K562 (cell line): Measurements from ENCODE around the gene IL10RB. TPM values are rescaled to one million over a fixed set of nuclear protein-coding genes. Genes with fewer than 3 reads are reported as not detected.

Source experiments
- BMI1 ChIP-seq: fragments of 150-350 bp; IDR thresholded peaks from 2 replicates; pipeline ENCODE4 v1.6.1; 2014; ENCODE audit warnings: low read length
- DNMT1 ChIP-seq: fragments of 450-650 bp; IDR thresholded peaks from 2 replicates; pipeline ENCODE4 v1.6.1; 2016; ENCODE audit warnings: antibody characterized with exemption, mild to moderate bottlenecking
- HNRNPH1 ChIP-seq: fragments of 200-400 bp; formaldehyde crosslinking; optimal IDR thresholded peaks from 2 replicates; pipeline ENCODE3; 2017; ENCODE audit warnings: low read depth, mild to moderate bottlenecking, low read length, moderate library complexity
- MCM2 ChIP-seq: fragments of 450-650 bp; IDR thresholded peaks from 2 replicates; pipeline ENCODE4 v1.6.1; 2017; ENCODE audit warnings: low read depth, mild to moderate bottlenecking
- MTA1 ChIP-seq: fragments of 450-650 bp; IDR thresholded peaks from 2 replicates; pipeline ENCODE4 v1.6.1; 2017; ENCODE audit warnings: borderline replicate concordance
- SAFB2 ChIP-seq: fragments of 200-400 bp; formaldehyde crosslinking; IDR thresholded peaks from 2 replicates; pipeline ENCODE4 v1.6.1; 2018; ENCODE audit warnings: borderline replicate concordance, low read length, low read depth, moderate library complexity; ENCODE audit not compliant: severe bottlenecking
- ZNF263 ChIP-seq: sonication (generic); formaldehyde crosslinking; IDR thresholded peaks from 2 replicates; pipeline ENCODE4 v1.8.0; 2022; ENCODE audit warnings: mild to moderate bottlenecking, missing genetic modification reagents, borderline replicate concordance
- ZNF445 ChIP-seq: fragments of 250-450 bp; sonication (Bioruptor Pico); IDR thresholded peaks from 2 replicates; pipeline ENCODE4 v1.4.0; 2020; ENCODE audit warnings: low read depth, mild to moderate bottlenecking, moderate library complexity
- polyA plus RNA-seq, 8 experiments: library from polyadenylated mRNA; depleted of rRNA in 4 of 8; stranded (reverse) in 5 of 8; unstranded in 3 of 8; fragments of >200 nt; fragmentation: Nextera tagmentation in 2 of 8; fragmentation: Illumina TruSeq in 1 of 8; extraction: Ambion mirVana in 2 of 8; extraction: Trizol in 1 of 8; gene quantifications; 2 replicates each; pipeline versions ENCODE4 v1.2.1 to v1.2.3, GENCODE V29; 2011 to 2014; ENCODE audit warnings: inconsistent platforms in 1 of 8, missing spikeins in 1 of 8
- total RNA-seq, 7 experiments: library from RNA; depleted of rRNA in 6 of 7; stranded (reverse); fragments of >200 nt in 6 of 7; fragmentation: Illumina TruSeq in 2 of 7; extraction: Trizol in 2 of 7; gene quantifications; 2 replicates each; pipeline versions ENCODE4 v1.2.1 to v1.2.3, GENCODE V29; 2011 to 2021; ENCODE audit warnings: low replicate concordance in 1 of 7
- TF ChIP-seq, protein P1 (sequence below): fragments of 450-650 bp; formaldehyde crosslinking; IDR thresholded peaks from 2 replicates; pipeline ENCODE4 v1.4.0; 2020; ENCODE audit warnings: mild to moderate bottlenecking, moderate library complexity
- TF ChIP-seq, protein P2 (sequence below), 2 experiments: fragments of 450-650 bp in 1 of 2; sonication (generic) in 1 of 2; formaldehyde crosslinking in 1 of 2; IDR thresholded peaks; 2 replicates each; pipeline versions ENCODE4 v1.7.1 to v1.9.0; 2016 to 2022; ENCODE audit warnings: inconsistent platforms in 1 of 2, mild to moderate bottlenecking in 1 of 2, missing genetic modification reagents in 1 of 2
- TF ChIP-seq, protein P3 (sequence below): fragments of 450-650 bp; IDR thresholded peaks from one replicate; pipeline ENCODE4 v1.6.1; 2018; ENCODE audit warnings: mild to moderate bottlenecking, moderate library complexity; ENCODE audit not compliant: partially characterized antibody

Gene IL10RB
- total and polyA plus RNA-seq, 9 of the 15 experiments (the other 6 are each of a cell fraction or from before 2014, with no cell fraction given) = 10.9 to 33.8 (median 23.0) TPM

DNA sequence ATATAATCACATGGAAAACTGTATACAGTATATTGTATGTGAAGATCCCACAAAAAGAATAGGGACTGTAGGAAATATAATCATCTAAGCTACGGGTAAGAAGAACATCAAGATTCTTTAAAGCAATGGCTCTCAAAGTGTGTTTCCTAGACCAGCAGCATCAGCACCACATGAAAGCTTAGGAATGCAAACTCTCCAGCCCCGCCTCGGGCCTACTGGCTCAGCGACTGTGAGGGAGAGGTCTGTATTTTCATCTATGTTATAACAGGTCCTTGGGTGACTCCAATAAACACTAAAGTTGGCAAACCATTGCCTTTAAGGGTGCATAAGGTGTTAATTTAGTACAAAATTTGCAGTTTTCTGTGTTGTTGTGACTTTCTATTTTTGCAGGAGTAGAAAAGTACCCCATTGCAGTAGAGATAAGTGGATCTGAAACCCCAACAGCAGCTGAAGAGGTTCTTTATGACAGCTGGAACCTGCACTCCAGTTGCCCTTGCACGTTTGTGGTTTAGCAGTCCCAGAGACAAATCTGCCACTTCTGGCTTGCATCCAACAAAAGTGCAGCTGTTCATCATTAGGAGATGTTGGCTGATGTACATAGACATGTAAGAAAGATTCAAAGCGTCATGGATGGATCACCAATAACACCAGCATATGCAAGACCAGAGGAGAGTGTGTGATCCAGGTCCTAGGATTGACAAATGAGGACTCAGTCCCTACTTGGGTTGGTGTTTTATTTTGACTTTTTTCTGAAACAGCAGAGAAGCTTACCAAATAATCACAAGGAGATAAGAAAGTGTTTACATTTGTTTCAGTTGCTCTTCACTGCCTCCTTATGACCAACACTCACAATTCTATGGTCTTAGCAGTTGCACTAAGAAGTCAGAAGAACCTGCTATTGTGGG lies 42.7 kb downstream of the IL10RB start (continued):
- TF ChIP-seq HNRNPH1 (no peak), SAFB2 (no peak), DNMT1 (no peak), BMI1 (no peak), MCM2 (no peak), ZNF263 (CRISPR knock-in tag) (no peak), MTA1 (no peak), ZNF445 (no peak)
- TF ChIP-seq, protein P1, sequence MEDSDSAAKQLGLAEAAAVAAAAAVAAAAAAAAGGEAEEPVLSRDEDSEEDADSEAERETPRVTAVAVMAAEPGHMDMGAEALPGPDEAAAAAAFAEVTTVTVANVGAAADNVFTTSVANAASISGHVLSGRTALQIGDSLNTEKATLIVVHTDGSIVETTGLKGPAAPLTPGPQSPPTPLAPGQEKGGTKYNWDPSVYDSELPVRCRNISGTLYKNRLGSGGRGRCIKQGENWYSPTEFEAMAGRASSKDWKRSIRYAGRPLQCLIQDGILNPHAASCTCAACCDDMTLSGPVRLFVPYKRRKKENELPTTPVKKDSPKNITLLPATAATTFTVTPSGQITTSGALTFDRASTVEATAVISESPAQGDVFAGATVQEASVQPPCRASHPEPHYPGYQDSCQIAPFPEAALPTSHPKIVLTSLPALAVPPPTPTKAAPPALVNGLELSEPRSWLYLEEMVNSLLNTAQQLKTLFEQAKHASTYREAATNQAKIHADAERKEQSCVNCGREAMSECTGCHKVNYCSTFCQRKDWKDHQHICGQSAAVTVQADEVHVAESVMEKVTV (CRISPR knock-in tag) = 0 out of 2 replicates have a peak, but pooled peaks have one; percentile 15
- TF ChIP-seq, protein P2, sequence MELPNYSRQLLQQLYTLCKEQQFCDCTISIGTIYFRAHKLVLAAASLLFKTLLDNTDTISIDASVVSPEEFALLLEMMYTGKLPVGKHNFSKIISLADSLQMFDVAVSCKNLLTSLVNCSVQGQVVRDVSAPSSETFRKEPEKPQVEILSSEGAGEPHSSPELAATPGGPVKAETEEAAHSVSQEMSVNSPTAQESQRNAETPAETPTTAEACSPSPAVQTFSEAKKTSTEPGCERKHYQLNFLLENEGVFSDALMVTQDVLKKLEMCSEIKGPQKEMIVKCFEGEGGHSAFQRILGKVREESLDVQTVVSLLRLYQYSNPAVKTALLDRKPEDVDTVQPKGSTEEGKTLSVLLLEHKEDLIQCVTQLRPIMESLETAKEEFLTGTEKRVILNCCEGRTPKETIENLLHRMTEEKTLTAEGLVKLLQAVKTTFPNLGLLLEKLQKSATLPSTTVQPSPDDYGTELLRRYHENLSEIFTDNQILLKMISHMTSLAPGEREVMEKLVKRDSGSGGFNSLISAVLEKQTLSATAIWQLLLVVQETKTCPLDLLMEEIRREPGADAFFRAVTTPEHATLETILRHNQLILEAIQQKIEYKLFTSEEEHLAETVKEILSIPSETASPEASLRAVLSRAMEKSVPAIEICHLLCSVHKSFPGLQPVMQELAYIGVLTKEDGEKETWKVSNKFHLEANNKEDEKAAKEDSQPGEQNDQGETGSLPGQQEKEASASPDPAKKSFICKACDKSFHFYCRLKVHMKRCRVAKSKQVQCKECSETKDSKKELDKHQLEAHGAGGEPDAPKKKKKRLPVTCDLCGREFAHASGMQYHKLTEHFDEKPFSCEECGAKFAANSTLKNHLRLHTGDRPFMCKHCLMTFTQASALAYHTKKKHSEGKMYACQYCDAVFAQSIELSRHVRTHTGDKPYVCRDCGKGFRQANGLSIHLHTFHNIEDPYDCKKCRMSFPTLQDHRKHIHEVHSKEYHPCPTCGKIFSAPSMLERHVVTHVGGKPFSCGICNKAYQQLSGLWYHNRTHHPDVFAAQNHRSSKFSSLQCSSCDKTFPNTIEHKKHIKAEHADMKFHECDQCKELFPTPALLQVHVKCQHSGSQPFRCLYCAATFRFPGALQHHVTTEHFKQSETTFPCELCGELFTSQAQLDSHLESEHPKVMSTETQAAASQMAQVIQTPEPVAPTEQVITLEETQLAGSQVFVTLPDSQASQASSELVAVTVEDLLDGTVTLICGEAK (IDR thresholded peaks at IDR 0.05) = no peak
- TF ChIP-seq, protein P2 (CRISPR knock-in tag; IDR thresholded peaks at IDR 0.05) = no peak
- TF ChIP-seq, protein P3, sequence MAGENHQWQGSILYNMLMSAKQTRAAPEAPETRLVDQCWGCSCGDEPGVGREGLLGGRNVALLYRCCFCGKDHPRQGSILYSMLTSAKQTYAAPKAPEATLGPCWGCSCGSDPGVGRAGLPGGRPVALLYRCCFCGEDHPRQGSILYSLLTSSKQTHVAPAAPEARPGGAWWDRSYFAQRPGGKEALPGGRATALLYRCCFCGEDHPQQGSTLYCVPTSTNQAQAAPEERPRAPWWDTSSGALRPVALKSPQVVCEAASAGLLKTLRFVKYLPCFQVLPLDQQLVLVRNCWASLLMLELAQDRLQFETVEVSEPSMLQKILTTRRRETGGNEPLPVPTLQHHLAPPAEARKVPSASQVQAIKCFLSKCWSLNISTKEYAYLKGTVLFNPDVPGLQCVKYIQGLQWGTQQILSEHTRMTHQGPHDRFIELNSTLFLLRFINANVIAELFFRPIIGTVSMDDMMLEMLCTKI = no peak
